ENCODE measurements around the gene KLF6.

- TF ChIP-seq EZH2 (IDR thresholded peaks at IDR 0.05; ENCODE audit: low read length, unreplicated experiment), result no peak
- TF ChIP-seq, protein P1, sequence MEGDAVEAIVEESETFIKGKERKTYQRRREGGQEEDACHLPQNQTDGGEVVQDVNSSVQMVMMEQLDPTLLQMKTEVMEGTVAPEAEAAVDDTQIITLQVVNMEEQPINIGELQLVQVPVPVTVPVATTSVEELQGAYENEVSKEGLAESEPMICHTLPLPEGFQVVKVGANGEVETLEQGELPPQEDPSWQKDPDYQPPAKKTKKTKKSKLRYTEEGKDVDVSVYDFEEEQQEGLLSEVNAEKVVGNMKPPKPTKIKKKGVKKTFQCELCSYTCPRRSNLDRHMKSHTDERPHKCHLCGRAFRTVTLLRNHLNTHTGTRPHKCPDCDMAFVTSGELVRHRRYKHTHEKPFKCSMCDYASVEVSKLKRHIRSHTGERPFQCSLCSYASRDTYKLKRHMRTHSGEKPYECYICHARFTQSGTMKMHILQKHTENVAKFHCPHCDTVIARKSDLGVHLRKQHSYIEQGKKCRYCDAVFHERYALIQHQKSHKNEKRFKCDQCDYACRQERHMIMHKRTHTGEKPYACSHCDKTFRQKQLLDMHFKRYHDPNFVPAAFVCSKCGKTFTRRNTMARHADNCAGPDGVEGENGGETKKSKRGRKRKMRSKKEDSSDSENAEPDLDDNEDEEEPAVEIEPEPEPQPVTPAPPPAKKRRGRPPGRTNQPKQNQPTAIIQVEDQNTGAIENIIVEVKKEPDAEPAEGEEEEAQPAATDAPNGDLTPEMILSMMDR (conservative IDR thresholded peaks at IDR 0.05; ENCODE audit: low read depth, low read length), result no peak
Observed at GRCh38 chr10:3757638-3758490, 27.1 kb downstream of the KLF6 start.

Data from PC-3 (cell line).